UCSD-AML1 (cell line): ENCODE data around the gene PRTFDC1.
"Not testable (repeated sequence)": the region's sequence is repeated elsewhere in the genome, so short reads cannot be mapped to it uniquely, and the experiment has no call there.

ENCODE experiments used
- DNase-seq: peaks from one replicate; lab custom pipeline; 2025; ENCODE audit not compliant: unreplicated experiment; lab: John Stamatoyannopoulos, UW

The PRTFDC1 gene, protein sequence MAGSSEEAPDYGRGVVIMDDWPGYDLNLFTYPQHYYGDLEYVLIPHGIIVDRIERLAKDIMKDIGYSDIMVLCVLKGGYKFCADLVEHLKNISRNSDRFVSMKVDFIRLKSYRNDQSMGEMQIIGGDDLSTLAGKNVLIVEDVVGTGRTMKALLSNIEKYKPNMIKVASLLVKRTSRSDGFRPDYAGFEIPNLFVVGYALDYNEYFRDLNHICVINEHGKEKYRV

GRCh38 chr10:24952143-24952706, at the start of gene PRTFDC1:
Gene PRTFDC1 (minus strand): TSS chr10:24952606. CDS start chr10:24952575, 31 bp downstream.
- peak; percentile 64 for DNase-seq

DNA sequence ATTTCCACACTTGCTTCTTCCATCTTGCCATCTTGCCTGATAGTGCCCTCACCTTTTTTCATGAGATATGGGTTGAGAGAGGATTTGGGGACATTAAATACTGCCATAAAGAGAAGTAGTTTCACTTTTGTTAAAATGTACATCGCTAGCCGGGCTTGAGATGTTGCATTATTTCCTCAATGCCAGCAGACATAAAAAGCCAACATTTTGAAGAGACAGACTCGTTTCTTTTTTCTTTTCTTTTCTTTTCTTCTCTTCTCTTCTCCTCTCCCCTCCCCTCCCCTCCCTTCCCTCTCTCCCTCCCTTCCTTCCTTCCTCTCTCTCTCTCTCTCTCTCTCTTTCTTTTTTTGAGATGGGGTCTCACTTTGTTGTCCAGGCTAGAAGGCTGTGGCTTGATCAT, 45.6 kb upstream of the PRTFDC1 start:
- DNase-seq, result no peak

- DNase-seq, result no peak
These were observed 42.7 kb upstream of the PRTFDC1 start for GRCh38 chr10:24995072-24995471.

DNA sequence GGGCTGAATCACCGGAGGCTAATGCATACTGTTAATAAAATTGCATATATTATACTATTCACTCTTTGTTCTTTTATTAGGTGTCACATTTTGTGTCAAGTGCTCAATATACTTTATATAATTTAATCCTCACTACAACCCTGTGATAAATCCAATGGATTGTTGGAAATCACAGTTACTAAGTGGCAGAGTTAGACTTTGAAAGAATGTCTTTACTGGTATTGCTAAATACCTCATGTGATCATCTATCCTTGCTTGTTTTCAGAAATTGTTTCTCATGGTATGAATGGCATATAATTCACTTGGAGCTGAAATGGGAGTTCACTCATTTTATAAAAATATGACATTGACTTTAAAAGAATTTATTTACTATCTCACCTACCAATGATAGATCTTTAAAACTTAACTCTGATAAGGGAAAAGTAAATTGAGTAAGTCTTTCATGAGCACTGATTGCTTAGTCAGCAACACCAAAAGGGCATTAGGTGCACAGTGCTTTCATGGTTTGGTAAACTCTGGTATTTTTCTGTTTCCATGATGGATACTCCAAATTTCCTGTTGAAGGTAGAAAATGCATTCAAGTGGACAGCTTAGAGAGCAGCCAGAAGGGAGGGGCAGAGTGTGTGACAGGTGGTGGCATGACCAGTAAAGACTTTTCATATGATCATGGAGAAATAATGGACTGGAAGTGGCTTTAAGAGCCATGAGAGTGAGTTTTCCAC, 41.0 kb upstream of the PRTFDC1 start:
- no peak for DNase-seq

DNA sequence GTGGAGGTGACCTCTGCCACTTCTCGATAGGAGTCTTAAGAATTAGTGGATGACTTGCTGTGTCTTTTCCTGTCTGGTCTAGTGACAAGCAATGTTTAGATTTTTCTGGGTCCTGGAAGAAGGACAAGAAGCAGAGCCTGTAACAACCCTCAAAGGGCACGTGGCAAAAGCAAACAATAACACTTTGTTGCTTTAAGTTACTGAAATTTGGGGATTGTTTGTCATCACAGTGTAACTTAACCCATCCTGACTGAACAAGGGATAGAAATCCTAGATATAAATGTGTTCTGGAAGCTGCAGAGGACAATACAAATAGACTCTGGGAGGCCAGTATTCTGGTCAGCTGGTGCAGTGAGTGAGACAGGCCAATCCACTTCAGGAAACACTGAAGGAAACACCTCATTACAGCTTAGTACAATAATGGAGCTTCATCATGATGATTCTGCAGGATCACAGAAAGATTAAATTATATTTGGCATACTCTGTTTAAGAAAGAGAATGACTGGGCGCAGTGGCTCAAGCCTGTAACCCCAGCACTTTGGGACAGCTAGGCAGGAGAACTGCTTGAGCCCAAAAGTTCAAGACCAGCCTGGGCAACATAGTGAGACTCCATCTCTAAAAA, 40.2 kb upstream of the PRTFDC1 start:
- DNase-seq, result no peak

DNA sequence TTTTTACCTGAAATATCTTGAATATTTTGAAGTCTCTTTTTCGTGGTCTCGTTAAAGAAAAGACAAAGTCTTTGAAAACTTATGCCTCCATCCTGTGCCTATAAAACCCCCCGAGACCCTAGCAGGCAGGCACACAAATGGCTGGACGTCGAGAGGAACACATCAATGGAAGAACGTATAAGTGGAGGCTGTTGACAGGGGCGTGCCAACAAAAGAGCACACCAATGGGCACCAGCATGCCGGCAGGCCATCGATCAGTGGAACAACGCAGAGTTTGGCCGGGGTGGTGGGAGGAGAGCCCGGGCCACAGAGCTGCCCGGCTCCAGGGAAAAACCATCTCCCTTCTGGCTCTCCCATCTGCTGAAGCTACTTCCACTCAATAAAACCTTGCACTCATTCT, 38.9 kb upstream of the PRTFDC1 start:
- no peak for DNase-seq

DNA sequence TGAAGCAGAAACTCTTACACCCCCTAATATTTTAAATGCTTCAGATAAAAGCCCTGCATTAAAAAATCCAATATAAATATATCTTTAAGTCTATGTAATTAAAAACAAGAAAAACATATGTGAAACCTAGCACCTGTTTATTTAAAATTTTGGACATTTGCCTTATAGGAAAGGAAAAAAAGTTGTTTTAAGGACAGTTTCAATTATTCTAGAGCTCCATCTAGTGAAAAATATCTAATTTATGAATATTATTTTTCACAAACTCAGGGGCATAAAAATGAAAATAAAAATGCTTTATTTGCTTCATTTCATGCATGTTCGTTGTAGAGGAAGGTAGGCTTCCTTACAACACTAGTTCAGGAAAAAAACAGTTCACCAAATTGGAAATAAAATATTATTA, 37.5 kb upstream of the PRTFDC1 start:
- no peak for DNase-seq

- DNase-seq, result peak; percentile 69
These were observed 36.6 kb upstream of the PRTFDC1 start for GRCh38 chr10:24988831-24989640.

GRCh38 chr10:24984906-24985305, 32.5 kb upstream of the PRTFDC1 start:
- no peak for DNase-seq

- DNase-seq, result no peak
These were observed 31.5 kb upstream of the PRTFDC1 start for GRCh38 chr10:24983946-24984345.

- no peak for DNase-seq
These were observed 30.7 kb upstream of the PRTFDC1 start for GRCh38 chr10:24983130-24983529.

- DNase-seq, result no peak
These were observed 30.1 kb upstream of the PRTFDC1 start for GRCh38 chr10:24982319-24983112.

DNA sequence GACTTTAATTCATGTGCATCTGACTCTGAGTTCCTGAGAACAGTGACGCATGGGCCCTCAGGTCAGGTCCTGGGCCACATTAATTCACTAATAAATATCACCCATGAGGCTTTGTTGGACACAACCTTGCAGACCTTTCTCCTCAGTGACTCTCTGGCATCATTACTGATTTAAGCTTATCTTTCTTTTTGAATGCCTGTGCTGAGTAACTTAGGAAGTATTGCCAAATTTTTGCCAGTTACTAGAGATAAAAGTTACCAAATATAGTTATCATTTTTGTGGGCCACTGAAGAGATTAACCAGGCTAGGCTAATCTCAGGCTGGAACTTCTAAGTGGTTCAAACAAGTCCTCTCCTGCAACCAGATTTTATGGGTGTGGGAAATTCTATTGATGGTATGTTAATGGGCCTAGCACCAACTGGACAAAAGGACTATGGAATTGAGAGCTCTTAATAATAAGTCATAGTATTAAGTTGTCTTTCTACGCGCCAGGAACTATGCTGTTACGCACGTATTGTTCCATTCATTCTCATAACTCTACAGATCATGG, 28.8 kb upstream of the PRTFDC1 start:
- no peak for DNase-seq

DNA sequence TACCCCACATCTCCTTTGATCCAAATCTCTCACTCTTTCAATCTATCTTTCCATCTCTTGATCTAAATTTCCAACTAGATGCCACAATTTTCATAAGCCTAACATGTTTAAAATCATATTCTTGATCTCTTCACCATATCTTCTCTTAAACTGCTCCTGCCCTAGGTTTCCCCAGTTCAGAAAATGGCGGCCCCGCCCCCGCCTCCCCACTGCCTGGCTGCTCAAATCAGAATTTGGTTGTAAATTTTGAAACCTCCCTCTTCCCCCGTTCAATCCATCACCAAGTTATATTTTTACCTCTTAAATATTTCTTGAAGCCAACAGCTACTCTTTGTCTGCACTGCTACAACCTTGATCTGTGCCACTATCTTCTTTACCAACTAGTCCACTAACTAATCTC, 27.3 kb upstream of the PRTFDC1 start:
- DNase-seq, result no peak

- DNase-seq, result no peak
These were observed 22.6 kb upstream of the PRTFDC1 start for GRCh38 chr10:24974976-24975375.

- DNase-seq, result no peak
These were observed 20.8 kb upstream of the PRTFDC1 start for GRCh38 chr10:24973163-24973562.

DNA sequence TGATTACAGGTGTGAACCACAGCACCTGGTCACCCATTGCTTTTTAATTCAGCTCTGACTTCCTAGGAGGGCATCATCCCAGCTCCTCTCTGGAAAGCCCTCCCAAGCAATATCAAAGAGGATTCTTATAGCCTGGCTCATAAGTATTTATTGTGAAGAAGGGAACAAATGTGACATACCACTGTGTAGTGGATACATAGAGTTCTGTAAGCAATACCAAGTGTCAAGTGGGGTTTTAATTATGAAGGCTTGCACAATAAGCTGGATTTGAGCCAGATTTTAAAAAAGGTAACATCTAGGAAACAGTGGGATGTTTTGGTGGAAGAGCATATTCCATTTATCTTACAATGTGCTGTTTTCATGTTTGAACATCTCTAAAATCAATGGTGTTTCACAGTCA, 19.0 kb upstream of the PRTFDC1 start:
- DNase-seq, result no peak

DNA sequence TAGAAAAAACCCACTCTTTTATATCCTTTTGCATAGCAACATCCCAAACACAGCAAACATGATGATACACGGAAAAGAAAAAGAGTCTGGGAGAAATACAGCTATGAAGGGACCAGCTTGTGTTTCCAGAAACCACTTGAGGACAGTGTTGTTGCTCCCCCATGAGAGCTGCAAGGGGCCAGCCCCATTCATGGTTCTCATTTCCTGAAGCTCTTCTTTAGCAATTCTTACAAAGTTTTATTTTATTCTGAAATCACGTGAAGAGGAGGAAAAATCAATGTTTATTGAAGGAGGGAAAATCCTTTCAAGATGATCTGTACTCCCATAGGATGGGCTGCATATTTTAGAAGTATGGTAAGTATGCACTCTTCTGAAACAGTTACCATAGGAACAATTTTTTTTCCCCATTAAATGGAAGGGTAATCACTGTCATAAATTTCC, 17.5 kb upstream of the PRTFDC1 start:
- no peak for DNase-seq

DNA sequence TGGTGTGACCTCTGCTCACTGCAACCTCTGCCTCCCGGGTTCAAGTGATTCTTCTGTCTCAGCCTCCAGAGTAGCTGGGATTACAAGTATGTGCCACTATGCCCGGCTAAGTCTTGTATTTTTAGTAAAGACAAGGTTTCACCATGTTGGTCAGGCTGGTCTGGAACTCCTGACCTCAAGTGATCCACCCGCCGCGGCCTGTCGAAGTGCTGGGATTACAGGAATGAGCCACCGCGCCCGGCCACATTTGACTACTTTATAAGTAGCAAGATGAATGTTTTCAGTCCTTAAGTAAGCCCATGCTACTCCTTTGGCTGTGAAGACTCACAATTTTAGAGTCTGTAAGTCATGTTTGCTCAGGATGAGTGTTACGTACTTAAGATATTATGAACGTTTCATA, 16.5 kb upstream of the PRTFDC1 start:
- not testable (repeated sequence) for DNase-seq

DNA sequence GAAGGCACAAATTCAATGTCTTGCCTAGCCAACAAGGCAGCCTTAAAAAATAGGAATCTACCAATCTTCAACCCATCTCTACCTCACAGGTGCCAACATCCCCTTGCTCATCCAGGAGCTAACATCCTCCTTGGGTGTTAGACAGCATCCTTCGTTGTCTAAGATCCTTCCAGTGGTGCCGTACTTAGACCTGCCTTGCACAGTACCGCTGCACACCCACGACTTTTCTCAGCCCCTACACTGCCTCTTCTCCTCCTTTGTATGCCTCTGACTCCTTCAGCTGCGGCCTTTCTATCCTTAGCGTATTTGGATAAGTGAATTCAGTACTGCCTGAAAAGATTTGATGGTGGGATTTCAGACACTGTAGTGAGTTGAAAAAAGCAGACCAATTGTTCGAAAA, 15.9 kb upstream of the PRTFDC1 start:
- DNase-seq, result no peak
